Retinal pigment epithelial cell (primary cell): Measurements from ENCODE around the gene TBC1D21.
A peak's percentile ranks its signal among the peaks of the same experiment; 100 is the strongest.

Experiments used
- DNase-seq: peaks from one replicate; pipeline ENCODE4 v3.0.0-alpha.2; 2010; ENCODE audit warnings: low read depth
- H3K4me3 ChIP-seq: 2 replicates; pipeline ENCODE4 v1.5.1; 2011; ENCODE audit warnings: mild to moderate bottlenecking, low read length, control low read depth, moderate library complexity
- CTCF ChIP-seq: conservative IDR thresholded peaks from 2 replicates; pipeline ENCODE4 v1.5.1; 2011; ENCODE audit warnings: low read depth, low read length, control low read depth, inconsistent platforms

TBC1D21 gene

GRCh38 chr15:73932381-73933191, 59.2 kb downstream of the TBC1D21 start:
- no peak for TF ChIP-seq CTCF
- H3K4me3 ChIP-seq: no peak overlapping the region
- DNase-seq: no peak

GRCh38 chr15:73934281-73934680, 60.9 kb downstream of the TBC1D21 start:
- H3K4me3 ChIP-seq: no peak overlapping the region
- no peak for TF ChIP-seq CTCF
- DNase-seq: no peak

- TF ChIP-seq CTCF: no peak
- DNase-seq: no peak
- no peak overlapping the region for H3K4me3 ChIP-seq
Observed at GRCh38 chr15:73935547-73935946, 62.2 kb downstream of the TBC1D21 start.

- DNase-seq: no peak
- peak; percentile 42 for TF ChIP-seq CTCF
Observed at GRCh38 chr15:73936181-73936580, 62.8 kb downstream of the TBC1D21 start.

GRCh38 chr15:73936588-73937290, 63.4 kb downstream of the TBC1D21 start:
- DNase-seq: no peak
- no peak overlapping the region for H3K4me3 ChIP-seq
- no peak for TF ChIP-seq CTCF

More at GRCh38 chr15:73936181-73936580, 62.8 kb downstream of the TBC1D21 start:
- H3K4me3 ChIP-seq: no peak overlapping the region

GRCh38 chr15:73937296-73937695, 63.9 kb downstream of the TBC1D21 start:
- no peak overlapping the region for H3K4me3 ChIP-seq
- TF ChIP-seq CTCF: no peak
- DNase-seq: no peak
